Nephron (organoid): Measurements from ENCODE around the gene SGF29.

Experiments used
- H3K27ac Mint-ChIP-seq, 3 experiments: 2 replicates each; pipeline ENCODE4 v1.8.0; 2020; ENCODE audit warnings: mixed read lengths in 3 of 3, mild to moderate bottlenecking in 2 of 3, moderate library complexity in 1 of 3
- H3K27me3 Mint-ChIP-seq: 2 replicates; pipeline ENCODE4 v1.8.0; 2021; ENCODE audit warnings: low read depth, mild to moderate bottlenecking, moderate library complexity, mixed read lengths
- H3K36me3 Mint-ChIP-seq: 2 replicates; pipeline ENCODE4 v1.8.0; 2020; ENCODE audit warnings: low read depth, mixed read lengths
- H3K4me1 Mint-ChIP-seq: 2 replicates; pipeline ENCODE4 v1.8.0; 2020; ENCODE audit warnings: mixed read lengths
- H3K4me3 Mint-ChIP-seq, 3 experiments: 2 replicates each; pipeline ENCODE4 v1.8.0; 2020; ENCODE audit warnings: mild to moderate bottlenecking in 3 of 3, mixed read lengths in 3 of 3, moderate library complexity in 2 of 3
- H3K9me3 Mint-ChIP-seq: 2 replicates; pipeline ENCODE4 v1.8.0; 2020; ENCODE audit warnings: mixed read lengths
- CTCF ChIP-seq, 3 experiments: fragments of 200-600 bp; sonication (generic); IDR thresholded peaks; one replicate each; pipeline ENCODE4 v1.5.0; 2021; ENCODE audit warnings: antibody characterized with exemption in 3 of 3; ENCODE audit not compliant: unreplicated experiment in 3 of 3

Gene SGF29

GRCh38 chr16:28575446-28576109 is 21.9 kb downstream of the SGF29 start:
- TF ChIP-seq CTCF (IDR thresholded peaks at IDR 0.05; ENCODE audit: unreplicated experiment in 3 of 3), result no peak
- Mint-ChIP-seq H3K9me3 (no peaks in the 10 kb centered on the region), H3K4me3 (no peak overlapping the region), H3K36me3 (peaks cover 12% of the 10 kb centered on the region), H3K27ac (no peak overlapping the region), H3K4me1 (peaks cover 40% of the 10 kb centered on the region), H3K27me3 (peaks cover 3% of the 10 kb centered on the region)

- no peaks in the 10 kb centered on the region for H3K9me3 Mint-ChIP-seq
- H3K27ac Mint-ChIP-seq, result no peak overlapping the region
- H3K4me1 Mint-ChIP-seq, result no peaks in the 10 kb centered on the region
- H3K4me3 Mint-ChIP-seq, result no peak overlapping the region
- H3K36me3 Mint-ChIP-seq, result peaks cover 47% of the 10 kb centered on the region
- no peak for TF ChIP-seq CTCF (IDR thresholded peaks at IDR 0.05; ENCODE audit: unreplicated experiment in 3 of 3)
- no peaks in the 10 kb centered on the region for H3K27me3 Mint-ChIP-seq
Observed at GRCh38 chr16:28580726-28581315, 27.1 kb downstream of the SGF29 start.

DNA sequence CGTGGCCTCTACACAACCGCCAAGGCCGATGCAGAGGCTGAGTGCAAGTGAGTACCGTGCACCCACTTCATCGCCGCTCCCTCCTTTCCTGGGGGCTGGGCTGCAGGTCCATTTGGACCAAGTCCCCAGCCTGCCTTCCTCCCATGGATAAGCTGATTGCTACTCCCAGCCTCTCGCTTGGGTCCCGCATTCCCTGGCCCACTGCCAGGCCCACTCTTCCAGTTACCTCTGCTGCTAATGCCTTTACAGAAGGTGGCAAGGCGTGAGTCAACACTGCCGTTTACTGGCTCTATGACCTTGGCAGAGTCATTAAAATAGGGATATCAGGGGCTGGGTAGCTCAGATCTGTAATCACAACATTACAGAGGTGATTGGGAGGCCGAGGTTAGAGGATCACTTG is 32.0 kb downstream of the SGF29 start:
- Mint-ChIP-seq H3K27ac (no peak overlapping the region), H3K36me3 (peaks cover 55% of the 10 kb centered on the region), H3K9me3 (no peaks in the 10 kb centered on the region), H3K4me1 (no peaks in the 10 kb centered on the region), H3K4me3 (no peak overlapping the region), H3K27me3 (peaks cover 3% of the 10 kb centered on the region)
- no peak for TF ChIP-seq CTCF (IDR thresholded peaks at IDR 0.05; ENCODE audit: unreplicated experiment in 3 of 3)

DNA sequence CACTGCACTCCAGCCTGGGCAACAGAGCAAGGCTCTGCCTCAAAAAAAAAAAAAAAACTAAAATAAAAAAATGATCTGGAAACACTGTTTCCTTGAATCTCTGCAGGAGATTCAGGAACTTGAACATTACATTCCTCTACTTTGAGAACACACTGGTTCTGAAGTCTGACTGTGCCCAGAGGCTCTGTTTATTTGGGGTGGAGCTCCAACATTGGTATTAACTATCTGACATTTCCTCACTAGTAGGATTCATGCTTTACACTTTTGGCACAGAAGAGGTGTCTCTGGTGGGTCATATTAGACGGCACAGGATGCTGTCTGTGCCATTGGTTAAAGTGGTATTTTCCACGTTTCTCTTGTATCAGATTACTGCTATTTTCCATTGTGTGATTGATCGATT is 32.7 kb downstream of the SGF29 start:
- Mint-ChIP-seq H3K27ac (no peak overlapping the region), H3K4me3 (no peak overlapping the region), H3K36me3 (peaks cover 52% of the 10 kb centered on the region), H3K9me3 (no peaks in the 10 kb centered on the region), H3K27me3 (peaks cover 3% of the 10 kb centered on the region), H3K4me1 (no peaks in the 10 kb centered on the region)
- TF ChIP-seq CTCF (IDR thresholded peaks at IDR 0.05; ENCODE audit: unreplicated experiment in 3 of 3), result no peak

- Mint-ChIP-seq H3K36me3 (peaks cover 52% of the 10 kb centered on the region), H3K4me1 (no peaks in the 10 kb centered on the region), H3K9me3 (no peaks in the 10 kb centered on the region), H3K4me3 (no peak overlapping the region), H3K27ac (no peak overlapping the region), H3K27me3 (peaks cover 3% of the 10 kb centered on the region)
- no peak for TF ChIP-seq CTCF (IDR thresholded peaks at IDR 0.05; ENCODE audit: unreplicated experiment in 3 of 3)
Observed at GRCh38 chr16:28587386-28587785, 33.7 kb downstream of the SGF29 start.

DNA sequence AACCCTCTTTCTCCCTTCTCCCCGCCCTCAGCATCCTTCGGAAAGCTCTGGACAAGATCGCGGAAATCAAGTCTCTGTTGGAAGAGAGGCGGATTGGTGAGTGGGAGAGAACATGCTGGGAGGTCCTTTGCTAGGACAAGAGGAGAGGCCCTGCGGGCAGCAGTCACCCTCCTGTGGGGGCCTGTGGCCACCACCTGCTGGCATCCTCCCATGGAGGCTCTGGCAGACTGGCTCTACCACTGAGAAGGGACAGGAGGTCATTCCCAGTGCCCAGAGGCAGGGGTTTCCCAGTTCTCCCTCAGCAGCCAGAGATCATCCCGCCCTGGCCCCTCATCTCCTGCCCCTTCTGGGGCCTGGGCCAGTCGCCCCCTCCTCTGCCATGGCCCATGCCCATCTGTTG is 35.3 kb downstream of the SGF29 start:
- Mint-ChIP-seq H3K27ac (no peak overlapping the region), H3K4me1 (no peaks in the 10 kb centered on the region)

More for the DNA sequence above, 35.3 kb downstream of the SGF29 start:
- no peak for TF ChIP-seq CTCF (IDR thresholded peaks at IDR 0.05; ENCODE audit: unreplicated experiment in 3 of 3)
- Mint-ChIP-seq H3K36me3 (peaks cover 49% of the 10 kb centered on the region), H3K9me3 (no peaks in the 10 kb centered on the region), H3K4me3 (no peak overlapping the region), H3K27me3 (peaks cover 3% of the 10 kb centered on the region)
